Measurements from ENCODE around the gene FBXL7.

Gene FBXL7

DNA sequence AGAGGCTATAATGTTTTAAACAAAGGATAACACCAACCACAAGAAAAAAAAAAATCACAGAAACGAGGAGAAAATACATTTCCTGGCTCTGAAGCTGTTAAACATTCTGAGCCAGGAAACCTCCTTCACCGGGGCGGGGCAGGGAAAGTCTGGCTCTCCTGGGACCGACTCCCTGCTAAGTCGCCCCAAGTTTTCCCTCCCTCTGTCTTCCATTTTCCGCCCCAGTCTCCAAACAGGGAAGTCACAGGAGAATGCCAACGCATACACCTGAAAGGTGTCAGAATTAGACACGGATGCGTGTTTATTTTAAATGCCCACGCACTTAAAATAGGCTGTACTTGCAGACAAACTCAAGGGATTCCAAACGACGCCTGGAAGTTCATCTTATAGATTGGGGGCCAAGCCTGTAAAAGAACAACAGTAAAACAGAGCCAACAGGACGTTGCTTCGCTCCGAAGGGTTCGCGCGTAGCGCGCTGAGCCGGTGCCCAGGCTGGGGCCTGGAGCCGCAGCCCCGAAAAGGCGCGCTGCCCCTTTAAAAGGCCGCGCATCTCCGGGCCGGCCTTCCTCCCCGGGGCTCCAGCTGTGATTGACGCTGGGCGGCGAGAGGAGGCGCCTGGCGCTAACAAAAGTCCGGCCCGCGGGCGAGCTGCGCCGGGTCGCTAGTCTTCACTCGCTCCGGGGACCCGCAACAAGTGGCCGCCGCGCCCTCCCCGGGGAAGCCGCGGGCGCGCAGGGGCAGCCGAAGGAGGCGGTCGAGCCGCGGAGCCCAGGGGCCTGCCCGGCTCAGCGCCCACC is at the start of gene FBXL7:
TSS of gene FBXL7 (plus strand) at position 653 of the 797 bp plus-strand sequence.
- DNase-seq, result peak; percentile 45

DNA sequence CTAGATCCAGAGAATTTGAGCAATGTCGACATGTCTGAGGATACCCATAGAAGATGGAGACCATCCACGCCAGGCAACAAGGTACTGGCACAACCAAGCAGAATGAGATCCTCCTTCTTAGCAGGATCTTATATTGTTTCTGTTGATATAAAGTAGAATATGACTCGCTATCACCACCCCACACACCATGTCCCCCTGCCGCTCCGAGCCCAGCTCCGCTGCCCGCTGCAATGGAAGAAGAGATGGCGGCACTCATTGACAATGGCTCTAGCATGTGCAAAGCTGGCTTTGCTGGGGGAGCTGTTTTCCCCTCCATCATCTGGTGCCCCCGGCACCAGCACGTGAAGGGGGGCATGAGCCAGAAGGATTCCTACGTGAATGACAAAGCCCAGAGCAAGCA is 49.5 kb upstream of the FBXL7 start:
- DNase-seq, result no peak

DNA sequence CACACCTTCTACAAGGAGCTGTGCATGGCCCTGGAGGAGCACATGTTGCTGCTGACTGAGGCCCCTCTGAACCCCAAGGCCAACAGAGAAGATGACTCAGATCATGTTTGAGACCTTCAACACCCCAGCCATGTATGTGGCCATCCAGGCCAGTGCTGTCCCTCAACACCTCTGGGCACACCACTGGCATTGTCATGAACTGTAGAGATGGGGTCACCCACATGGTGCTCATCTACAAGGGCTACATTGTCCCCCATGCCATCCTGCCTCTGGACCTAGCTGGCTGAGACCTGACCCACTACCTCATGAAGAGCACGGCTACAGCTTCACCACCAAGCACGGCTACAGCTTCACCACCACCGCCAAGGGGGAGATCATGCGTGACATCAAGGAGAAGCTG is 49.0 kb upstream of the FBXL7 start:
- no peak for DNase-seq

DNA sequence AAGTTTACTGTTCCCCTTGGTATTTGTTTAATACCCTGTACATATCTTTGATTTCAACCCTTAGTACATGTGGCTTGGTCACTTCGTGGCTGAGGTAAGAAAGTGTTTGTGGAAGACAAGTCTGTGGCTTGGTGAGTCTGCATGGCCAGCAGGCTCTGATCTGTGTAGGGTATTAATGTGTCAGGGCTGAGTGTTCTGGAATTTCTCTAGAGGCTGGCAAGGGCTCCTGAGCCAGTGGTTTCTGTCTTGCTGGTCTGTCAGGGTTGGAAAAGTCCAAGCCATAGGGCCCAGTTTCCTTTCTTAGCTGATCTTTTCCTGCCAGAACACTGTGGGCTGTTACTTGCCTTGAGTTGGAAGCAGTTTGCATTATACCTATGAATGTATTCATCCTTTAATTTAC is 48.0 kb upstream of the FBXL7 start:
- no peak for DNase-seq

DNA sequence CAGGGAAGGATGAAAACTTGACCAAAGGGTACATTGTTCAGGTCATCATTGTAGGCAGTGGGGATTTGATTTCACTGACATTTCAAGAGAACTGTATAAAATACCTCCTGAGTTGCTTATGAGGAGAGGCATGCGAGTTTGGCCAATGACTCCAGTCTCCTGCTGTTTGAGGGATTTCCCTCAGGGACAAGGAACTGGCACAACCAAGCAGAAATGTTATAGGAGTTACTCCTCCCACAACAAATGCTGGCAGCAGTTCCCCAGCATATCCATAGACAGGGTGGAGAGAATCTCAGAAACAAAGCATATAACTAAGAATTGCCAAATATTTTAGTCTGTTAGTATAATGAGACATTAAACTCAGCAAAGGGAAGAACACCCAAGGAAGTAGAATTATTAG is 47.2 kb upstream of the FBXL7 start:
- no peak for DNase-seq

DNA sequence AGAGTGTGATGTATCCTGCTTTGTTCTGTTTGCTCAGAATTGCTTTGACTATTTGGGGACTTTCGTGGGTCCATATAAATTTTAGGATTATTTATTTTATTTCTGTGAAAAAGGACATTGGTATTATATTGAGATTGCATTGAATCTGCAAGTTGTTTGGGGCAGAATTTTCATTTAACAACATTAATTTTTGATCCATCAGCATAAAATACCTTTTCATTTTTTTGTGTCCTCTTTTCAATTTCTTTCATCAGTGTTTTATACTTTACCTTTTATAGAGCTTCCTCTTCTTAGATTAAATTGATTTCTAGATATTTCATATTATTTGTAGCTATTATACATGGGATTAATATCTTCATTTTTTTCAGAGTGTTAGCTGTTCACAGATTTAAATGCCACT is 40.8 kb upstream of the FBXL7 start:
- no peak for DNase-seq

DNA sequence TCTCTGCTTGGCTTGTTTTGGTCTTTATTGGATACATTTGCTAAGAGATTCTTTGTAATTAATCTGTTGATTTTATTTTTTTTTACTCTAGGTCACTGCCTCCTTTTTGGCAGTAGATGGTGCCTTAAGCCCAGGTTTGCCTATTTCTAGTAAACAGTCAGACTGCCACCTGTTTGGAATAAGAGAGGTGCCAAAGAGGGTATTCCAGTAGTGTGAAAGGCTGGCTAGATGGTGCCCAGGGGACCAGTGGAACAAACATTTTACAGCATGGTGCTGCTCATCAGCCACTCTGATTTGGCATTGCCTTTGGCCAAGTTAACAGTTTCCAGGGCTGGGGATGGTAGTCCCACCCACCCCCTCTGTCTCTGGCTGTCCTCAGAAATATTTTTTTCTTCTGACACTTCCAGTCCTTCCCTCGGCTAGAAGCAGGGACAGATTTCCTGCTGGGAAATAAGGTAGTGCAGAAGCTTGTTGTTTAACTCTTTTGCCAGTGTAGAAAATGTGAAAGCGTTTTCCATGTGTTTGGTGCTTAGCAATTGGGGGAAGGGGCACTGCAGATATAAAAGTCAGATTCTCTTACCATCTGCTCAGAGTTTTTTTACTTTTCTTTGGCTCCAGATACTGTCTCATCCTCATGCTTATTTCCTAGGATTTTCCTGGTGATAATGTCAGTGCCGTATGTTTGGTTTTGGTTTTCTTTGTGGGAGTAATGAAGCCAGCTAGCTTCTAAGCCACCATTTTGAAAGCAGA is 36.6 kb upstream of the FBXL7 start:
- DNase-seq, result peak; percentile 83

DNA sequence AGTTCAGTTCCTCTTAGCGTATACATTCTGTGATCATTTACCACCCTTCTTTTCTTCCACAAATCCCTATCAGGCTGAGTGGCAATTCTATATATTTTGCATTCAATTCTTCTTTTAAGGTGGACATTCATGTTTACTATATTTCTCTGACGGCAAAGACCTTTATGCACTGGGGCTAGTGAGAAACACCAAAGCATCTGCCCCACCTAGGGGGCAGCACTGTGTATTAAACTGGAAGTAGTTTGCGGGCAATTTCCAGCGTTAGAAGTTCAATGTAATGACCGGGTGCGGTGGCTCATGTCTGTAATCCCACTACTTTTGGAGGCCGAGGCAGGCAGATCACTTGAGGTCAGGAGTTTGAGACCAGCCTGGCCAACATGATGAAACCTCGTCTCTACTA is 27.9 kb upstream of the FBXL7 start:
- no peak for DNase-seq

DNA sequence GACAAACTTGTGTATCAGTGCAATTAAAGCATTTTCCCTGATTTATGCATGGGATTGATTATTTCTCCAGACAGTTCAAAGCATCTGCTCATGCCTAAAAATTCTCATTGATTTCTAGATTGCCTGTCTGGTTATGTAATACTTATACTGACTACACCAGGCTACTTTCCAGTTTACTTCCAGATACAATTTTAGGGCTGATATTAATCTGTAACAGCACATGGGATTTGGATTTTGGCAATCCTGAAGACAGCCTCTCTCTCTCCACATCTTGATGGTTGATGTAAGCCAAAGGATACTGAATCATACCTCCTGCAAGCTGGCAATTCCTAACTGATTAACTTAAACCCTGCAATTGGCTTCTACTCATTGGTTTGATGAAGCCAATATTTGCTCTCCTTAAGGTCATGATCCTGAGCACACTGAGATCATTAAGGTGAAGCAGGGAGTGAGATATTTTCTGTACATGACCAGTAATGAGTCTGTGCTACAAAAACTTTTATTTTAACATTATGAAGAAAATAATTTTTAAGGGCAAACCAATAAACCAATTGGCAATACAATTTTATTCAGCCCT is 25.7 kb upstream of the FBXL7 start:
- no peak for DNase-seq

DNA sequence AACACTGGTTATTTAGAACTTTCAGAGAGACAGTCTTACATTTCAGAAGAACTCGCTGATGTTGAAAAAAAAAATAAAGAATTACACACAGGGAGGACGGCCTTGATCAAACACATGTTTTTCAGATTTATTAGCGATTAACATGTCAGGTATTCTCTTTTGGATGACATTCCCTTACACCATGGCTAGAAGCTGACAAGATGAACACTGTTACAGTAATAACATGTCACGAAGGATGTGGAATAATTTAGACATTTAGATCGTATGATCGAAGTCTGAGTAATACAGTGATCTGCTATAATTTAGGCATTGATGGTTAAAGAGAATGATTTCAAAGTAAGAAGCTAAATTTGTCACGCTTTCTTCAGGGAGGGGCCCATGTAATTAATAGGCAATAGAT is 24.6 kb upstream of the FBXL7 start:
- no peak for DNase-seq

DNA sequence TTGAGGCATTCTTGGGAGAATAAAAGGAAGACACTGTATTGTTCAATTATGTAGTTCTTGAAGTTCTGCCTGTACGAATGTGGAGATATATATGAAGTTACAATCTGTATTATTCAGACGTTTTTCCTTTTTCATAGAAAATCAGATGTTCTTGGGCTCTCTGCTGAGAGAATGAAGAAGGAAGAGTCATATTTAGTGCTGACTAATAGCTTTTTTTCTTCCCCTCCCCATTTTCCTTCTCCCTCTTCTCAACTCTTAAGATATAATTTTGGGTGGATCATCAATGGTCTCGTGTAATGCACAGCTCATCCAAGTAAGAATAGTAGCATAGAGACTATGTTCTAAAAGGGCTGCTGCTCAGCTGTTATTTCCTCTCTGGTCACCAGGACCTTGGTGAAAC is 23.0 kb upstream of the FBXL7 start:
- no peak for DNase-seq

DNA sequence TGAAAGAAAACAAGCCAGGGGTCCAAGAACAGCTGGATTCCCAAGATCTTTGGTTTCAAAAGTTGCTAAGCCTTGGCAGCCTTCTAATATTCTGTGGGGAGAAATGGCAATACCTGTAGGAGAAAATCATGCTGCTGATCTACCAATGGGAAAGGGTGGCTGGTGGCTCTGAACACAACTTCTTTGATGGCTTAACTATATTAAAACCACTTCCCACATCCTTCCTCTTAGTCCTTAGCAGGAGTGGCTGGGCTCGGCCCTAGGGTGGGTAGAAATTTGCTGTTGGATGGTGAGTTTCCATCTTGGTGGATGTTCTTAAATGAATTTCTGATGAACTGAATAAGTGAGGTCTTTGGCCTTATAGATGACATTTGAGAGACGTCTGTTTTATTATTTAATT is 19.5 kb upstream of the FBXL7 start:
- no peak for DNase-seq

DNA sequence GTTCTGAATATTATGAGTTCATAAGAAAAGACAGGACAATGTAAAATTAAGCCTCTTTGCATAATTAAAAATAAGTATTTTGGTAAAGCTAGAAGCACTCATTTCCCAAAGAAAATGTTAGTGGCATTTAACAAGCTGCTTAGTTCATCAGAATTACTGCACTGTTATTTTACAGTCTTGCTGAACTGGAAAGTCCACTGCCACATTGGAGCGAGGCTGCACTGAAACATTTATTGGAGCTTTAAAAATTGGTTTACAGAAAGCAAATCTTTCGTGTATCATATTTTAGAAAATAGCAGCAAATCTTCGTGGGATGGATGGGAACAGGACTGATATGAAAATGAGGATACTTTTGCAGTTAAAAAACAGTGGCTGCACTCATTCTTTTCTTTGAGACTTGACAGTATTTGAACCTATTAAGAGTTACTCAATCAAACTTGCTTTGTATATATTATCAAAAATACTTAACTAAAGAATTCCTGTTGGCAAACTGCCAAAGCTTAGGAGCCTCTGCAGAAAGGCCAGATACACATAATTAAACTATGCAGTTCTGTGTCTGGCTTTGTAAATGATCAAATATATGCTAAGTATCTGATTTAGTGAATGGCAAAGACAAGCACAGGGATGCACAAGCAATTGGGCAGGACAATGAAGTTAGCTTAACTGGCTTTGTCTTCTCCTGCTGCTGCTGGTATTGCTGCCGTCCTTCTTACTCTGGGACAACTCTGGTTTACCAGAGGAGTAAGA is 16.5 kb upstream of the FBXL7 start:
- DNase-seq, result no peak

DNA sequence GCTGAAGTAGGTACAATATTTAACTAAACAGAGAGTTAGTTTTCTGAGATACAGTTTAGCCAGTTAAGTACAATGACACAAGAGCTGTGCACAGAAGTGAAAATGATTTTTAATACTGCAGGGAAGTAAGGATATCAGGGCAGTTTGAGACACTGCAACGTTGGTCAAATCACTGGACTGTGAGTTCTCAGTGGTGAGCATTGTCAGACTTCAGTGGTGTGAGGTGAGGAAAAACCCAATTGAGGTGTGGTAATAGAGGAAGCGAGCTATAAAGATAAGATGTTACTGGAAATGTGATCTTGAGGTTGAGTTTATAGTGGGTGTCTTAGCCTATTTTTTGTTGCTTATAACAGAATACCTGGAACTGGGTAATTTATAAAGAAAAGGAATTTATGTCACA is 12.8 kb upstream of the FBXL7 start:
- DNase-seq, result no peak

DNA sequence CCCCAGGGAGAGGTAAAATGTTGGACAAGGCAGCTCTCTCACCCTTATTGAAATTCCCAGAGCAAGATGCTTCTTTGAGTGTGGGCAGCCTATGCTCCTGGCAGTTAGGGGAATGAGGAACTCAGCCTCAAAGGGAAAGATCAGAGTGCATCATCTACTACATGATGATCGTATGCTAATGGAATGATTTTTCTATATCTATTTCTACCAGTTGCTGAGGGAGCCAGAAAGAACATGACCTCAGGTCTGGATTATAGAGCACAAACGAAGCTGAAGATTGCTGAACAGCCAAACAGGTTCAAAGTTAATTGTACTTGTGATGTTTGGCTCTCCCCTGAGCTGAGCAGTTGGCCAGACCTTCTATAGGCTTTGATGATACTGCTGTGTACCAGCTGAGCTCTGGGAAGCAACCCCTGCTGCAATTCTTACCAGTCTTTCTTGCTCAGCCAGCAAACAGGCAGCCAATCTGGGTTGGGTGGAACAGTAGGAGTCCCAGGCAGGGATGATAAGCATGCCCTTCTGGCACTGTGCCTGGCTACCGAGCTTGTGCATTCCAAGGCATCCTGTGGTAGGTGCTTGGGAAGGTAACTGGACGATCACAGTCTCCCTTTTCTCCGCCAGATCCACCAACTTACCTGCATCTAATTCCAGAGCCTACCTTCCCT is 10.3 kb upstream of the FBXL7 start:
- no peak for DNase-seq

DNA sequence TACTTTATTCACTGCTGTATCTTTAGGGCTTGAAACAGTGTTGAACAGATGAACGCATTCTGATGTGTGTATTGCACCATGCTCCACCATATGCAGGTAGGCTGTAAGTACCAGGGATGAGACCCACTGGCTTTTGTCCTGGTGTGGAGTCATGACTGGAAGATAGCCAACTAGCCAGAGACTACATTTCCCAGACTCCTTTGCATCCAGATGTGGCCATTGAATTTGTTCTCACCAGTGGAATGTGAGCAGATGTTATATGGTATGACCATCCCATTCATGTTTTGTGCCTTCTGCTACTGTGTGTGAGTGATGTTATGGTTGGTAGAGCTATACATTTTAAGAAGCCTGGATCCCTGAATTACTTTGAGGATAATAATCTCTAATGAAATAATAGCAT is 7.4 kb upstream of the FBXL7 start:
- no peak for DNase-seq

DNA sequence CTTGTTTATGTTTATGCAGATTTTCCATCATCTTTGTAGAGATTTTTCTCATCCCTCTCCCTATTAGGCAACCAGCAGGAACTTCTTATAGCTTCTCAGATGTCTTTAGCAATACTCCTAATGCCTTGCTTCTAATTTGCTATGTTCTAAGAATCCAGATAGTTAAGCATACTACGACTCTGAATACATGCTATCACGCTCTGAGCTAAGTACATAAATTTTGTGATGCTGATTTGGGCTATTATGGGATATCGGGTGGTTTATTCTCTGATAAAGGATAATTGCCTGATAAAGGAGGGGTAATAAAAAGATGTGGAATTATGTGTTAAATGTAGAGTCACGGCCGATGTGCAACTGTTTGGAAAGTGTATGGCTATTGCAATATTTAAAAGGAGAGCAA is 6.5 kb upstream of the FBXL7 start:
- no peak for DNase-seq

DNA sequence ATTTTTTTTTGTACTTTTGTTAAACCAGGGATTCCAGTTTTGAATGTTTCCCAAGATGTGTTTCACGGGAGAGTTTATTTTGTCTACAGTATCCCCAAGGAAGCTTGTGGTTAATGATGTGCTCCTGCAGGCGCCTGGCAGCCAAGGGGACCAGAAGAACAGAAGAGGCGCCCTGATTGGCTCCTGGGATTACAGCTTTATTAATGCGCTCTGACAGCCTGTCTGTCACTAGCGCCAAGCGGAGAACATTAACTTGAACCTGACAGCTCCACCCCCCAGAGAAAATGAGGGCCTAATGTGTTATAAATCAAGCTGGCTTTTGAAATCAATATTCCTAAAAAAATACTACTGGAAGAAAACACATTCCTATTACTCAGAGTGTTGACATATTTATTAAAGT is 5.0 kb upstream of the FBXL7 start:
- DNase-seq, result no peak

DNA sequence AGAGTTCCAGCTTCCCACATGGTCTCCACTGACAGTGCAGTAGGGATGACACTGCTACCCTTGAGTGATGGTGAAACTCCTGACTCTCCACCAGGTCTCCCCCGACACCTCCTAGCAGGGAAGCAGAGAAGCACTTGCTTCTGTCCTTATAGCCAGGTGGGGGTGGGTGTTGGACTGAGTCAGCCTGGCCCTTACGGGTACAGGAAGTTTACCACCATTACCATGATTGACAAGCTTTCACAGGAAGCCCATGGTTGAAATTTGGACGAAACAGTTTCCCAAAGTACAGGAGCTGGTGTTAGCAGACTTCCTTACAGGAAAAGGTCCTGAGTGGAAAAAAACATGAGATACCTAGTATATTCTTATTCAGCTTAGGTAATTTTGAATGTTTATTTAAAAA is 3.1 kb upstream of the FBXL7 start:
- DNase-seq, result no peak

DNA sequence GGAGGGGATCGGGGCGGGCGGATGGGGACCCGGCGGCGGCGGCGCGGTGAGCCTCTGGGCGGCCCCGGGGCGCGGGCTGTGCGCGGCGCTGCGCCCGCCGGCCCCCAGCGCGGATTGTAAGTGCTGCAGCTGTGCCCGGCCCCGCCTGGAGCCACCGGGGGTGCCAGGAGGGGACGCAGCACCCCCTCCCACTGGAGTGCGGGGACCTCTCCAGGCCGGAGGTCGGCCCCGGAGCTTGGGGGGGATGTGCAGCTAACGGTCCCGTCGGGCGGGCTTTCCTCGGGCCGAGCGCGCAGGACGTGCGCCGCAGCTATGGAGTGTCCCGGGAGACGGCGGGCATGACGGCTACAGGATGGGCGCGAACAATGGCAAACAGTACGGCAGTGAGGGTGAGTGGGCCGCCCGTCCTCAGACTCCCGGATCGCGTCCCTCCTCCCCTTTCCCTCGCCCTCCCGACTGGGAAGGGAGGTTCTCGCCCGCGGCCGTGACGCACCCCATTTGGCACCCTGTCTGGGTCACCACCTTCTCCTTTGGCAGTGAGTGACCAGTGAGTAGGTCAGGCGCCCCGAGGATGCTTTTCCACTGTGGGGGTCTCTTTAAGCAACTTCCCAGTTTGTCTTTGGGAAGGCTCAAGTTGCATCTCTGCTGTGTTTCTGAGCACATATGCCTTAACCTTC is 483 bp downstream of the FBXL7 start:
- DNase-seq, result no peak

DNA sequence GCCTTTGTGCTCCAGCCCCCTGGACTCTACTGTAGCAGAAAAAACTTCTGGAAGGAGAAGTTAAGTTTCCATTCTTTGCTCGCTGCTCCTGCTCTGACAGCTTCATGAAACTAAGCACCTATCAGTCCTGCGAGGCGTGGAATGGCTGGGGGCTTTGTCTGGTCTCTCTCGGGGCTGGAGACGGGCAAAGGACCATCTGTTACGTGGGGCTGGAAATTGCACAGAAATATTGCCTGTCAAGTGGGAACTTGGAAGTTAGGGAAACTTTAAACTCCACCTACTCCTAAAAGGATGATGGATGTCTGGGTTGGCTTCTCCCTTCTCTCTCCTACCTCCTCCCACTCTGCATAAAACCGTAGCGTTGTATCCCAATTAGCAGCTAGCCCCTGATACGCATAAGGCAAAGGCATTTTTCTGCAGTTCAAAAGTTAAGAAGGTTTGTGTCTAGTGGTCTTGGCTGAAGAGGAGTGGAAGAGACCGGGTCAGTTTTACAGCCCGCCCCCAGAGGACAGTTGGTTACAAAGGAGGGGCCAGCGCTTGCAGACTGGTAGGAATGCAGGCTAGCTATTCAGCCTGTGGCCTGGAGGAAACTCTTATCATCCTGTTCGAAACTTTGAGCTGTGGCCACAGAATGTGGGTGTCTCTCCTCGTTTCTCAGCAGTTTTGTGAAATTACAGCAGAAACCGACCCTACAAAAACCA is 1.3 kb downstream of the FBXL7 start:
- DNase-seq, result peak; percentile 50

DNA sequence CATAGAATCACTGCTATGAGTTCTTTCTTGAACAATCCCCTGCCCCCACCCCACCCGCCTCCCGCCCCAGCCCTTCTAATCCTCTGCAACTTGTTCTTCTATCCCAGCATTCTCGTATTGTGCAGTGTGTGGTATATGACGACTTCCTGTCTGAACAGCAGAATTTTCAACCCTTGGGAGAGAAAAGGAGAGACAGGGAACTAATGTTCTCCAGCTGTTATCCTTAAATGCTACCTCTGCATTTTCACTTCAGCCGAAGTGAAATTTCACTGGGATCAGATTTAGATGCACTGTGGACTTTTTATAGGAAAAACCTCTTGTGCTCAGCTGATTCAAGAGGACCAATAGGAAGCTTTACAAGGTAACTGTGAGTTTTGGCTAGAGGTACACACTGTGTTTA is 2.2 kb downstream of the FBXL7 start:
- DNase-seq, result no peak

Measured in DMS 273 treated with DMSO at 0.1 percent for 48 hours (cell line).